Bronchial epithelial cell (primary cell): ENCODE data around the gene B3GAT1. TPM values are rescaled to one million over a fixed set of nuclear protein-coding genes. Genes with fewer than 3 reads are reported as not detected.

Source experiments
- DNase-seq: peaks from one replicate; pipeline ENCODE4 v3.0.0-alpha.2; 2010; ENCODE audit warnings: low read depth
- FAIRE-seq: peaks from 2 replicates; lab custom pipeline; 2011; peaks lifted over from hg19 to GRCh38; lab: Jason Lieb, UNC
- H3K27me3 ChIP-seq: 2 replicates; pipeline ENCODE4 v1.5.1; 2011; ENCODE audit warnings: low read length; ENCODE audit not compliant: control insufficient read depth, insufficient read depth
- H3K36me3 ChIP-seq: 2 replicates; pipeline ENCODE4 v1.5.1; 2011; ENCODE audit warnings: low read length; ENCODE audit not compliant: control insufficient read depth, insufficient read depth
- H3K4me3 ChIP-seq: 2 replicates; pipeline ENCODE4 v1.5.1; 2011; ENCODE audit warnings: mild to moderate bottlenecking, low read depth, low read length, control low read depth
- total RNA-seq: library from RNA; depleted of rRNA; stranded (reverse); fragments of >200 nt; gene quantifications from 2 replicates; pipeline ENCODE4 v1.2.1, GENCODE V29; 2014
- TF ChIP-seq, protein P1 (sequence below): IDR thresholded peaks from 2 replicates; pipeline ENCODE4 v1.5.1; 2011; ENCODE audit warnings: mild to moderate bottlenecking, moderate library complexity, low read length, control low read depth, inconsistent platforms; ENCODE audit not compliant: insufficient read depth, severe bottlenecking

B3GAT1 gene
- total RNA-seq, 1 donor from 2014 or later = under 0.01 TPM

- DNase-seq = no peak
- Histone ChIP-seq H3K36me3 (no peaks in the 10 kb centered on the region), H3K27me3 (no peaks in the 10 kb centered on the region), H3K4me3 (no peak overlapping the region)
- FAIRE-seq = no peak
- TF ChIP-seq, protein P1, sequence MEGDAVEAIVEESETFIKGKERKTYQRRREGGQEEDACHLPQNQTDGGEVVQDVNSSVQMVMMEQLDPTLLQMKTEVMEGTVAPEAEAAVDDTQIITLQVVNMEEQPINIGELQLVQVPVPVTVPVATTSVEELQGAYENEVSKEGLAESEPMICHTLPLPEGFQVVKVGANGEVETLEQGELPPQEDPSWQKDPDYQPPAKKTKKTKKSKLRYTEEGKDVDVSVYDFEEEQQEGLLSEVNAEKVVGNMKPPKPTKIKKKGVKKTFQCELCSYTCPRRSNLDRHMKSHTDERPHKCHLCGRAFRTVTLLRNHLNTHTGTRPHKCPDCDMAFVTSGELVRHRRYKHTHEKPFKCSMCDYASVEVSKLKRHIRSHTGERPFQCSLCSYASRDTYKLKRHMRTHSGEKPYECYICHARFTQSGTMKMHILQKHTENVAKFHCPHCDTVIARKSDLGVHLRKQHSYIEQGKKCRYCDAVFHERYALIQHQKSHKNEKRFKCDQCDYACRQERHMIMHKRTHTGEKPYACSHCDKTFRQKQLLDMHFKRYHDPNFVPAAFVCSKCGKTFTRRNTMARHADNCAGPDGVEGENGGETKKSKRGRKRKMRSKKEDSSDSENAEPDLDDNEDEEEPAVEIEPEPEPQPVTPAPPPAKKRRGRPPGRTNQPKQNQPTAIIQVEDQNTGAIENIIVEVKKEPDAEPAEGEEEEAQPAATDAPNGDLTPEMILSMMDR = no peak
Measured at GRCh38 chr11:134443246-134443645, 31.2 kb upstream of the B3GAT1 start.

GRCh38 chr11:134442246-134442645 is 30.2 kb upstream of the B3GAT1 start:
- no peaks in the 10 kb centered on the region for H3K27me3 ChIP-seq
- TF ChIP-seq, protein P1 = no peak
- no peaks in the 10 kb centered on the region for H3K36me3 ChIP-seq
- no peak overlapping the region for H3K4me3 ChIP-seq
- DNase-seq (no peak), FAIRE-seq (no peak)

- FAIRE-seq (no peak), DNase-seq (no peak)
- Histone ChIP-seq H3K4me3 (no peak overlapping the region), H3K27me3 (no peaks in the 10 kb centered on the region), H3K36me3 (no peaks in the 10 kb centered on the region)
- TF ChIP-seq, protein P1 = no peak
Measured at GRCh38 chr11:134441706-134442105, 29.7 kb upstream of the B3GAT1 start.

- H3K36me3 ChIP-seq = no peaks in the 10 kb centered on the region
- no peaks in the 10 kb centered on the region for H3K27me3 ChIP-seq
- TF ChIP-seq, protein P1 = no peak
- DNase-seq (no peak), FAIRE-seq (no peak)
- no peak overlapping the region for H3K4me3 ChIP-seq
Measured at GRCh38 chr11:134441281-134441680, 29.2 kb upstream of the B3GAT1 start.

DNA sequence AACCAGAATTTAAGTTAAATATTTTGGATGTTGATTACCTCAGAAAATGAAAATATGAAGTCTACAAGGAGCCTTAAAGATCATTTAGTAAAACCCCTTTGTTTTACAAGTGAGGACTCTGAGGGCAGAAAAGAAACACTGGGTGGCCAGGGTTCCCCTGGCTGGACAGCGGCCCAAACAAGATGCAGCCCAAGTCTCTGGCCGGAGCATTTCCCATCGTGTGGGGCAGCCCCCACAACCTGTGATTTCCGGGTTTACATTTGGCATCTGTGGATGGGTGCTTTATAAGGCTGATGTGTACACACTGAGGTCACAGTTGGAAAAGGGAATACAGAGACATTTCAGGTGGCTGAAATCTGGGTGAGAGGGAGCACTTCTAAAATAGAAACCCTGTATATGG is 28.8 kb upstream of the B3GAT1 start:
- TF ChIP-seq, protein P1 = no peak
- FAIRE-seq = no peak
- DNase-seq = no peak
- no peak overlapping the region for H3K4me3 ChIP-seq
- H3K36me3 ChIP-seq = no peaks in the 10 kb centered on the region
- no peaks in the 10 kb centered on the region for H3K27me3 ChIP-seq
